HG03045 (cell line): ENCODE results near the gene COL1A1.

Source experiments
- ATAC-seq: cut with Tn5 transposase; IDR thresholded peaks from one replicate; pipeline ENCODE4 v1.9.1; 2021; ENCODE audit warnings: mild to moderate bottlenecking, moderate library complexity; ENCODE audit not compliant: unreplicated experiment

The COL1A1 gene

GRCh38 chr17:50201276-50201854 lies at the start of gene COL1A1:
COL1A1 (minus strand) TSS chr17:50201631; CDS start chr17:50201513, 118 bp downstream.
- ATAC-seq = no peak

GRCh38 chr17:50248255-50248654 lies 46.8 kb upstream of the COL1A1 start:
- no peak for ATAC-seq

GRCh38 chr17:50244771-50245170 lies 43.3 kb upstream of the COL1A1 start:
- ATAC-seq = no peak

GRCh38 chr17:50241431-50241830 lies 40.0 kb upstream of the COL1A1 start:
- no peak for ATAC-seq

- no peak for ATAC-seq
These were observed 39.4 kb upstream of the COL1A1 start for GRCh38 chr17:50240851-50241250.

GRCh38 chr17:50239937-50240336 lies 38.5 kb upstream of the COL1A1 start:
- ATAC-seq = no peak

GRCh38 chr17:50238601-50239280 lies 37.3 kb upstream of the COL1A1 start:
- no peak for ATAC-seq

GRCh38 chr17:50237901-50238300 lies 36.5 kb upstream of the COL1A1 start:
- ATAC-seq = no peak

- no peak for ATAC-seq
These were observed 33.1 kb upstream of the COL1A1 start for GRCh38 chr17:50234581-50234980.

- no peak for ATAC-seq
These were observed 24.3 kb upstream of the COL1A1 start for GRCh38 chr17:50225701-50226240.

GRCh38 chr17:50222922-50223321 lies 21.5 kb upstream of the COL1A1 start:
- ATAC-seq = no peak

- ATAC-seq = no peak
These were observed 20.6 kb upstream of the COL1A1 start for GRCh38 chr17:50221864-50222545.

GRCh38 chr17:50221266-50221863 lies 19.9 kb upstream of the COL1A1 start:
- ATAC-seq = no peak

GRCh38 chr17:50220811-50221210 lies 19.4 kb upstream of the COL1A1 start:
- ATAC-seq = no peak

- no peak for ATAC-seq
These were observed 18.6 kb upstream of the COL1A1 start for GRCh38 chr17:50219939-50220465.

GRCh38 chr17:50219342-50219741 lies 17.9 kb upstream of the COL1A1 start:
- ATAC-seq = no peak

- no peak for ATAC-seq
These were observed 17.4 kb upstream of the COL1A1 start for GRCh38 chr17:50218771-50219315.

GRCh38 chr17:50218071-50218759 lies 16.8 kb upstream of the COL1A1 start:
- no peak for ATAC-seq

GRCh38 chr17:50217591-50217990 lies 16.2 kb upstream of the COL1A1 start:
- no peak for ATAC-seq

- no peak for ATAC-seq
These were observed 13.7 kb upstream of the COL1A1 start for GRCh38 chr17:50214976-50215760.
